ENCODE measurements around the gene PHTF2.

- no peak for TF ChIP-seq TAF1 (IDR thresholded peaks at IDR 0.05; ENCODE audit: borderline replicate concordance, low read depth, low read length)
- no peak for TF ChIP-seq MAX (IDR thresholded peaks at IDR 0.05; ENCODE audit: low read depth, low read length)
- no peak for TF ChIP-seq CTCF (IDR thresholded peaks at IDR 0.05 in 2 of 3, conservative IDR thresholded peaks at IDR 0.05 in 1 of 3; ENCODE audit: control insufficient read depth in 2 of 3, extremely low read depth in 1 of 3, insufficient read depth in 1 of 3, low read depth in 3 of 3, low read length in 3 of 3)
- no peak for TF ChIP-seq RFX5 (IDR thresholded peaks at IDR 0.05; ENCODE audit: low read depth, low read length)
- TF ChIP-seq LARP7 (IDR thresholded peaks at IDR 0.05) = no peak
- no peak for TF ChIP-seq ASH2L (IDR thresholded peaks at IDR 0.05; ENCODE audit: borderline replicate concordance, low read depth)
- no peak for TF ChIP-seq ZNF207 (IDR thresholded peaks at IDR 0.05; ENCODE audit: borderline replicate concordance)
Observed at GRCh38 chr7:77846317-77847092, 47.9 kb downstream of the PHTF2 start.
